ENCODE data around the gene TAGLN3. TPM values are rescaled to one million over a fixed set of nuclear protein-coding genes. Genes with fewer than 3 reads are reported as not detected.

Gene TAGLN3
- polyA plus RNA-seq, 1 of the 3 experiments (the other 2 are of a cell fraction), result 19.6 TPM

GRCh38 chr3:111972891-111973290 lies 25.8 kb upstream of the TAGLN3 start:
- Histone ChIP-seq H3K27ac (ENCODE audit: low read depth in 2 of 2, low read length in 1 of 2) (no peak overlapping the region), H3K9ac (no peak overlapping the region), H3K9me2 (no peaks in the 10 kb centered on the region), H3K4me3 (ENCODE audit: low read depth in 2 of 2, low read length in 1 of 2) (no peak overlapping the region), H3K36me3 (replicated peaks in 1 of 2; ENCODE audit: control insufficient read depth in 1 of 2, insufficient read depth in 2 of 2, low read length in 1 of 2) (peaks cover 45 to 54% of the 10 kb centered on the region in 2 experiments), H4K20me1 (ENCODE audit: insufficient read depth) (no peaks in the 10 kb centered on the region), H3K4me2 (no peak overlapping the region), H3K27me3 (ENCODE audit: insufficient read depth) (no peaks in the 10 kb centered on the region), H3K9me3 (no peaks in the 10 kb centered on the region), H3F3A (replicated peaks; ENCODE audit: insufficient read depth) (peaks cover 35% of the 10 kb centered on the region), H3K4me1 (ENCODE audit: control insufficient read depth in 1 of 2, insufficient read depth in 2 of 2, low read depth in 1 of 2, low read length in 1 of 2) (no peaks in the 10 kb centered on the region), H3K79me2 (ENCODE audit: insufficient read depth) (no peaks in the 10 kb centered on the region), H2AFZ (ENCODE audit: low read depth) (no peak overlapping the region)
- POLR2A ChIA-PET, result no interaction called here
- no peak for DNase-seq
- TF ChIP-seq NRF1 (IDR thresholded peaks at IDR 0.05; ENCODE audit: low read depth, low read length), result no peak
- no peak for TF ChIP-seq GATA2 (CRISPR knock-in tag; IDR thresholded peaks at IDR 0.05)
- TF ChIP-seq MAX (IDR thresholded peaks at IDR 0.05; ENCODE audit: low read depth), result no peak
- no peak for TF ChIP-seq EP300 (IDR thresholded peaks at IDR 0.05; ENCODE audit: borderline replicate concordance in 1 of 2, low read depth in 1 of 2, low read length in 1 of 2)
- no peak for TF ChIP-seq TAF1 (IDR thresholded peaks at IDR 0.05; ENCODE audit: borderline replicate concordance, low read depth, low read length)
- TF ChIP-seq CTCF (IDR thresholded peaks at IDR 0.05), result no peak
- no peak for TF ChIP-seq USF1 (IDR thresholded peaks at IDR 0.05; ENCODE audit: borderline replicate concordance, low read depth)
- TF ChIP-seq EZH2phosphoT487 (IDR thresholded peaks at IDR 0.05; ENCODE audit: borderline replicate concordance, low read depth), result no peak
- TF ChIP-seq ELF1 (IDR thresholded peaks at IDR 0.05), result no peak
- TF ChIP-seq RCOR1 (IDR thresholded peaks at IDR 0.05; ENCODE audit: low read length), result no peak
- no peak for TF ChIP-seq FOXM1 (IDR thresholded peaks at IDR 0.05; ENCODE audit: low read depth)
- WGBS (ENCODE audit: low lambda C conversion rate), result 64% methylated on average over 3 of the region's 3 CpGs
- CTCF ChIA-PET, result interaction anchor here (0.6 to 12.2 kb wide), 2 partner anchors 41 to 254 kb away, joined by 3 to 255 read pairs; no protein-coding TSS in a partner anchor

- WGBS (ENCODE audit: low lambda C conversion rate), result 95% methylated on average over 2 of the region's 2 CpGs
- H3K27ac ChIP-seq (ENCODE audit: low read depth in 2 of 2, low read length in 1 of 2), result no peak overlapping the region
- no peaks in the 10 kb centered on the region for H3K9me3 ChIP-seq
- TF ChIP-seq RAD21 (IDR thresholded peaks at IDR 0.05; ENCODE audit: low read length) (no peak), PBX3 (IDR thresholded peaks at IDR 0.05) (no peak), RXRA (IDR thresholded peaks at IDR 0.05; ENCODE audit: borderline replicate concordance, low read depth) (no peak), GATA2 (CRISPR knock-in tag; IDR thresholded peaks at IDR 0.05) (no peak), POLR2AphosphoS5 (IDR thresholded peaks at IDR 0.05; ENCODE audit: low read depth, low read length) (no peak), MEF2A (IDR thresholded peaks at IDR 0.05; ENCODE audit: borderline replicate concordance, low read depth) (no peak), NRF1 (IDR thresholded peaks at IDR 0.05; ENCODE audit: low read depth, low read length) (no peak), GABPA (IDR thresholded peaks at IDR 0.05; ENCODE audit: low read depth) (no peak), USF2 (IDR thresholded peaks at IDR 0.05; ENCODE audit: borderline replicate concordance, low read depth, low read length) (no peak), REST (IDR thresholded peaks at IDR 0.05; ENCODE audit: low read depth, low read length) (no peak)
Observed at GRCh38 chr3:111975131-111975530, 23.6 kb upstream of the TAGLN3 start.

More at GRCh38 chr3:111975131-111975530, 23.6 kb upstream of the TAGLN3 start:
- ChIA-PET POLR2A (no interaction called here), CTCF (interaction anchor here (0.7 to 12.2 kb wide), 6 partner anchors 13 to 306 kb away, joined by 3 to 255 read pairs (median 4); no protein-coding TSS in a partner anchor)
- no peaks in the 10 kb centered on the region for H3K27me3 ChIP-seq (ENCODE audit: insufficient read depth)
- peaks cover 13% of the 10 kb centered on the region for H3K79me2 ChIP-seq (ENCODE audit: insufficient read depth)
- H3F3A ChIP-seq (replicated peaks; ENCODE audit: insufficient read depth), result peaks cover 36% of the 10 kb centered on the region
- peaks cover 26 to 35% of the 10 kb centered on the region in 2 experiments for H3K36me3 ChIP-seq (replicated peaks in 1 of 2; ENCODE audit: control insufficient read depth in 1 of 2, insufficient read depth in 2 of 2, low read length in 1 of 2)
- no peak for DNase-seq
- H3K4me1 ChIP-seq (ENCODE audit: control insufficient read depth in 1 of 2, insufficient read depth in 2 of 2, low read depth in 1 of 2, low read length in 1 of 2), result peaks cover 2 to 4% of the 10 kb centered on the region in 2 experiments; a peak in 3 of 4 replicates
- H3K9ac ChIP-seq, result no peak overlapping the region
- H3K9me2 ChIP-seq, result no peaks in the 10 kb centered on the region
- no peak overlapping the region for H3K4me2 ChIP-seq
- H3K4me3 ChIP-seq (ENCODE audit: low read depth in 2 of 2, low read length in 1 of 2), result no peak overlapping the region
- no peaks in the 10 kb centered on the region for H4K20me1 ChIP-seq (ENCODE audit: insufficient read depth)
- H2AFZ ChIP-seq (ENCODE audit: low read depth), result no peak overlapping the region

Data from SK-N-SH (cell line).